Subcutaneous abdominal adipose tissue (tissue), 5 donors: ENCODE data around the gene ITGA3.

Source experiments
- H3K27ac ChIP-seq: one replicate; pipeline ENCODE4 v1.7.0; 2013; ENCODE audit warnings: low read depth, mild to moderate bottlenecking, inconsistent platforms, low read length, moderate library complexity
- H3K27me3 ChIP-seq, 5 donors: one replicate each; pipeline ENCODE4 v1.7.0; 2013; ENCODE audit warnings: low read length in 5 of 5, inconsistent platforms in 1 of 5; ENCODE audit not compliant: control insufficient read depth in 5 of 5, insufficient read depth in 4 of 5
- H3K36me3 ChIP-seq, 5 donors: one replicate each; pipeline ENCODE4 v1.7.0; 2013; ENCODE audit warnings: low read length in 5 of 5; ENCODE audit not compliant: control insufficient read depth in 5 of 5, insufficient read depth in 5 of 5
- H3K4me1 ChIP-seq, 5 donors: one replicate each; pipeline ENCODE4 v1.7.0; 2013; ENCODE audit warnings: low read length in 5 of 5, mild to moderate bottlenecking in 3 of 5, moderate library complexity in 1 of 5; ENCODE audit not compliant: control insufficient read depth in 5 of 5, insufficient read depth in 5 of 5
- H3K4me3 ChIP-seq, 5 donors: one replicate each; pipeline ENCODE4 v1.7.0; 2013; ENCODE audit warnings: low read length in 5 of 5, low read depth in 1 of 5
- H3K9ac ChIP-seq, 5 donors: one replicate each; pipeline ENCODE4 v1.7.0; 2013; ENCODE audit warnings: low read length in 5 of 5, mild to moderate bottlenecking in 4 of 5, moderate library complexity in 3 of 5
- H3K9me3 ChIP-seq, 5 donors: one replicate each; pipeline ENCODE4 v1.7.0; 2013; ENCODE audit warnings: low read length in 5 of 5; ENCODE audit not compliant: control insufficient read depth in 5 of 5
- donor health status: healthy.
- donor health status: healthy.
- donor health status: healthy.
- donor health status: healthy.
- donor health status: healthy.

ITGA3 gene

DNA sequence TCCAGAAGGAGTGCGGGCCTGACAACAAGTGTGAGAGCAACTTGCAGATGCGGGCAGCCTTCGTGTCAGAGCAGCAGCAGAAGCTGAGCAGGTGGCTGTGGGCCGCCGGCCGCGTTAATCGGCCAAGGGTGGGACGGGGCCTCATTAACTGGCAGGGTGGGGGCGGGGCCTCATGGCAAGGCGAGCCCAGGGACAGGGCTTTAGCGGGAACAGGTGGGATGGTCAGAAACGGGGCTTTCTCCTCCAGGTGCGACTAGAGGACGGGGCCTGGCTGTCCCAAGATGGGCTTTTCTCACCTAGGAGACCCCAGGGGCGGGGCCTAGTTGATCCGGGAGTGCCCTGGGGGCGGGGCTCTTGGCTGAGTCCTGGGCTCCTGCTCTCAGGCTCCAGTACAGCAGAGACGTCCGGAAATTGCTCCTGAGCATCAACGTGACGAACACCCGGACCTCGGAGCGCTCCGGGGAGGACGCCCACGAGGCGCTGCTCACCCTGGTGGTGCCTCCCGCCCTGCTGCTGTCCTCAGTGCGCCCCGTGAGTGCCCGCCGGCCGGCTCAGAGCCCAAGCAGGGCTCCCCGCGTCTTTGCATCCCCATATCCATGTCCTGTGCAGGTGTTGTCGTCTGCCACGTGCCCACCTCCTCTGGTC is 20.8 kb downstream of the ITGA3 start:
- H3K27me3 ChIP-seq = peaks cover 0 to 4% (median 0%) of the 10 kb centered on the region in 5 donors
- peaks cover 0 to 3% (median 0%) of the 10 kb centered on the region in 5 donors for H3K9me3 ChIP-seq
- H3K27ac ChIP-seq = no peak overlapping the region
- peaks cover 0 to 69% (median 43%) of the 10 kb centered on the region in 5 donors for H3K36me3 ChIP-seq
- H3K4me1 ChIP-seq = no peaks in the 10 kb centered on the region
- H3K4me3 ChIP-seq = no peak overlapping the region
- no peak overlapping the region for H3K9ac ChIP-seq

DNA sequence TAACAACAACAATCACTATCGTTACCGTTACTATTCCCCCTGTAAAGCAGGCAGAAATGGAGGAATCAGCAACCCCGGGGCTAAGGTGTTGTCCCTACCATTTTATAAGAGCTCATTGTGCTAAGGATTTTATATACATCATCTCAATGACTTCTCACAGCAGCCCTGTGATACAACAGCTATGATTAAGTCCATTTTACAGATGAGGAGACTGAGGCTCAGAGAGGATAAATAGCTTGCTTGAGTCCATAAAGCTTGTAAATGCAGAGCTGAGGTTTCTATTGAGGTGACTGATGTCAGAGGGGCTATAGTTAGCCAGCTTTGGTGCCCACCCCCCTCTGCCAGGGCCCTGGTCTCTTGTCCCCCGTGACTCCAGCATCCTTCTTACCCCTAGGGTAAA is 22.5 kb downstream of the ITGA3 start:
- peaks cover 0 to 4% (median 0%) of the 10 kb centered on the region in 5 donors for H3K27me3 ChIP-seq
- no peak overlapping the region for H3K4me3 ChIP-seq
- H3K36me3 ChIP-seq = peaks cover 0 to 62% (median 37%) of the 10 kb centered on the region in 5 donors
- no peak overlapping the region for H3K9ac ChIP-seq
- no peaks in the 10 kb centered on the region for H3K9me3 ChIP-seq
- H3K4me1 ChIP-seq = no peaks in the 10 kb centered on the region
- no peak overlapping the region for H3K27ac ChIP-seq

- Histone ChIP-seq H3K36me3 (peaks cover 0 to 51% (median 37%) of the 10 kb centered on the region in 5 donors), H3K4me3 (no peak overlapping the region), H3K9me3 (no peaks in the 10 kb centered on the region), H3K4me1 (no peaks in the 10 kb centered on the region), H3K9ac (no peak overlapping the region), H3K27ac (no peak overlapping the region), H3K27me3 (peaks cover 0 to 4% (median 0%) of the 10 kb centered on the region in 5 donors)
Measured at GRCh38 chr17:50079334-50080095, 23.6 kb downstream of the ITGA3 start.

- Histone ChIP-seq H3K36me3 (peaks cover 0 to 50% (median 37%) of the 10 kb centered on the region in 5 donors), H3K4me3 (no peak overlapping the region), H3K9me3 (no peaks in the 10 kb centered on the region), H3K27me3 (peaks cover 0 to 4% (median 0%) of the 10 kb centered on the region in 5 donors), H3K27ac (no peak overlapping the region), H3K9ac (no peak overlapping the region), H3K4me1 (no peaks in the 10 kb centered on the region)
Measured at GRCh38 chr17:50080096-50080480, 24.2 kb downstream of the ITGA3 start.

- Histone ChIP-seq H3K36me3 (peaks cover 0 to 45% (median 37%) of the 10 kb centered on the region in 5 donors), H3K4me1 (no peaks in the 10 kb centered on the region), H3K4me3 (no peak overlapping the region), H3K9me3 (no peaks in the 10 kb centered on the region), H3K27ac (no peak overlapping the region), H3K27me3 (peaks cover 0 to 4% (median 0%) of the 10 kb centered on the region in 5 donors), H3K9ac (no peak overlapping the region)
Measured at GRCh38 chr17:50080827-50081226, 24.9 kb downstream of the ITGA3 start.

DNA sequence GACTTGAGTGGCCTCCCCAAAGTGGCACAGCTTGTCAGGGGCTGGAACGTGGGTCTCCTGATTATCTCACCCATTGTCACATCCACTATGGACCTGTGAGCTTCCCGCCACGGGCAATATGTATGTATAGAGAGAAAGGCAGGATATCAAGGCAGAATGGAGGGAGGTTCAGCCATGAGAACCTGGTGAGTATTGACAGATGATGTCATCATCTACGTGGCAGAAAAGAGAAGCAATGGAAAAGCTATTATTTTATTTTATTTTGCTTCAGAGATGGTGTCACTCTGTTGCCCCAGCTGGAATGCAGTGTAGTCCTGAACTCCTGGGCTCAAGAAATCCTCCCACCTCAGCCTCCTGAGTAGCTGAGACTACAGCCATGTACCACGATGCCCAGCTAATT is 25.8 kb downstream of the ITGA3 start:
- peaks cover 0 to 38% (median 35%) of the 10 kb centered on the region in 5 donors for H3K36me3 ChIP-seq
- no peak overlapping the region for H3K27ac ChIP-seq
- H3K9me3 ChIP-seq = no peaks in the 10 kb centered on the region
- no peak overlapping the region for H3K4me3 ChIP-seq
- no peaks in the 10 kb centered on the region for H3K4me1 ChIP-seq
- peaks cover 0 to 4% (median 0%) of the 10 kb centered on the region in 5 donors for H3K27me3 ChIP-seq
- H3K9ac ChIP-seq = no peak overlapping the region

DNA sequence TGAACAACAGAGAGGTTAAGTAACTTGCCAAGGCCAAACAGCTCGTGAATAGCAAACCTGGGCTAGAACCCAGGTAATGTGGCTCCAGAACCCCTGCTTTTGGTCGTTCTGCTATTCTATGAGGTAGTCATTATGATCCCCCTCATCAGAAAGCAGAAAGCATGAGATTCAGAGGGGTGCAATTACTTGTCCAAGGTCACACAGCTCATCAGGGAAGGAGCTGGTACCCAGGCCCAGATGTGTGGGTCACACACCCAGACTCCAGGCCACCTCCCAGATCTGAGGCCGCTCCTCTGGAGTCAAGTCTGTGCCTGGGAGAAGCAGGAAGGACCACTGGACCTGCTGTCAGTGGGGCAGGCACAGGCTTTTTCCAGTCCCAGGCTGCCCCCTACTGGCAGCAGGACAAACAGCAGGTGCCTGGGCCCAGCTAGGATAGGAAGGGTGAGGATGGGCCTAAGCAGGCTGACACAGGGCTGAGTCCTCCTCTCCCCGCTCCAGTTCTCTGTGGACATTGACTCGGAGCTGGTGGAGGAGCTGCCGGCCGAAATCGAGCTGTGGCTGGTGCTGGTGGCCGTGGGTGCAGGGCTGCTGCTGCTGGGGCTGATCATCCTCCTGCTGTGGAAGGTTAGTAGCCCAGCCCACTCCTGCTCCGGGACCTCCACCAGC is 31.5 kb downstream of the ITGA3 start:
- Histone ChIP-seq H3K27ac (no peak overlapping the region), H3K9ac (no peak overlapping the region), H3K4me3 (no peak overlapping the region), H3K36me3 (peaks cover 0 to 13% (median 2%) of the 10 kb centered on the region in 5 donors), H3K9me3 (no peaks in the 10 kb centered on the region), H3K4me1 (no peaks in the 10 kb centered on the region), H3K27me3 (peaks cover 0 to 10% (median 0%) of the 10 kb centered on the region in 5 donors)

DNA sequence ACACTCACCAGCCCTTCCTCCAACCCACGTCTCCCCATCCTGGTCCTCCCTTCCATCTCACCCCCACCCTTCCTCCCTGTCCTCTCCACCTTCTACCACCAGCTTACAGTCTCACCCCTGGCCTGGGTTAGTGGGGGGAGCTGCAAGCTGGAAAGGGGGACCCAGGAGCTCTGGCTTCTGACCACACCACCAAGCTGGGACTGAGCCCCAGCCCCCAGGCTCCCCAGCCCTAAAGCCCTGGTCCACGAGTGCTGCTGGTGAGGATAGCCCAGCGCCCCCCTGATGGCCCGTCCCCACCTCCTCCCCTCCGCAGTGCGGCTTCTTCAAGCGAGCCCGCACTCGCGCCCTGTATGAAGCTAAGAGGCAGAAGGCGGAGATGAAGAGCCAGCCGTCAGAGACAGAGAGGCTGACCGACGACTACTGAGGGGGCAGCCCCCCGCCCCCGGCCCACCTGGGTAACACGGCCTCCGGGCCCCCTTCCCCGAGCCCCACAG is 32.0 kb downstream of the ITGA3 start:
- Histone ChIP-seq H3K9ac (no peak overlapping the region), H3K27ac (no peak overlapping the region), H3K36me3 (peaks cover 0 to 13% (median 2%) of the 10 kb centered on the region in 5 donors)

GRCh38 chr17:50088952-50089825 is 33.3 kb downstream of the ITGA3 start:
- Histone ChIP-seq H3K9ac (no peak overlapping the region), H3K36me3 (peaks cover 0 to 13% (median 2%) of the 10 kb centered on the region in 5 donors), H3K27ac (no peak overlapping the region), H3K4me3 (no peak overlapping the region), H3K9me3 (no peaks in the 10 kb centered on the region), H3K27me3 (peaks cover 0 to 10% (median 0%) of the 10 kb centered on the region in 5 donors), H3K4me1 (peaks cover 0 to 2% (median 0%) of the 10 kb centered on the region in 5 donors)

More for the DNA sequence above, 32.0 kb downstream of the ITGA3 start:
- Histone ChIP-seq H3K4me3 (no peak overlapping the region), H3K27me3 (peaks cover 0 to 10% (median 0%) of the 10 kb centered on the region in 5 donors), H3K9me3 (no peaks in the 10 kb centered on the region), H3K4me1 (no peaks in the 10 kb centered on the region)
